Suprapubic skin (tissue), 4 donors: ENCODE measurements around the gene PRMT7. TPM values are rescaled to one million over a fixed set of nuclear protein-coding genes. Genes with fewer than 3 reads are reported as not detected.

Source experiments
- DNase-seq, 2 donors: peaks; one replicate each; pipeline ENCODE4 v3.0.0-alpha.2; 2019; ENCODE audit warnings: low spot score in 2 of 2
- H3K27ac ChIP-seq: fragments of 200-600 bp; sonication (generic); one replicate; pipeline ENCODE4 v1.5.1; 2019
- H3K27me3 ChIP-seq: fragments of 200-600 bp; sonication (generic); one replicate; pipeline ENCODE4 v1.5.1; 2019
- H3K36me3 ChIP-seq: fragments of 200-600 bp; sonication (generic); one replicate; pipeline ENCODE4 v1.5.1; 2019
- H3K4me1 ChIP-seq: fragments of 200-600 bp; sonication (generic); one replicate; pipeline ENCODE4 v1.5.1; 2019
- H3K4me3 ChIP-seq: fragments of 200-600 bp; sonication (generic); one replicate; pipeline ENCODE4 v1.5.1; 2019; ENCODE audit warnings: mild to moderate bottlenecking
- H3K9me3 ChIP-seq: fragments of 200-600 bp; sonication (generic); one replicate; pipeline ENCODE4 v1.5.1; 2019
- EP300 ChIP-seq: sonication (generic); formaldehyde crosslinking; IDR thresholded peaks from one replicate; pipeline ENCODE4 v1.6.1; 2017; ENCODE audit warnings: antibody characterized with exemption
- POLR2A ChIP-seq, 2 donors: fragments of 450-650 bp; IDR thresholded peaks; one replicate each; pipeline ENCODE4 v1.6.1; 2017; ENCODE audit warnings: antibody characterized with exemption in 2 of 2, mild to moderate bottlenecking in 2 of 2, moderate library complexity in 2 of 2
- POLR2AphosphoS5 ChIP-seq, 3 donors: sonication (generic); formaldehyde crosslinking; IDR thresholded peaks; one replicate each; pipeline ENCODE4 v1.6.1; 2017; ENCODE audit warnings: antibody characterized with exemption in 3 of 3
- WGBS: methylation state at CpG from one replicate; pipeline ENCODE4 v1.1.5; 2018; 5-methylcytosine and 5-hydroxymethylcytosine counted together
- total RNA-seq, 4 donors: library from RNA; depleted of rRNA; stranded (reverse); fragments of >200 nt; gene quantifications; one replicate each; pipeline ENCODE4 v1.1.0, GENCODE V29; 2016
- TF ChIP-seq, protein P1 (sequence below), 2 donors: fragments of 200-600 bp in 1 of 2; fragments of 450-650 bp in 1 of 2; sonication (generic) in 1 of 2; IDR thresholded peaks; one replicate each; pipeline ENCODE4 v1.5.1; 2016 to 2019; ENCODE audit warnings: antibody characterized with exemption in 2 of 2, mild to moderate bottlenecking in 1 of 2, moderate library complexity in 1 of 2

Gene PRMT7
- total RNA-seq, 4 donors from 2014 or later = 38.8 to 101 (median 69.9) TPM

DNA sequence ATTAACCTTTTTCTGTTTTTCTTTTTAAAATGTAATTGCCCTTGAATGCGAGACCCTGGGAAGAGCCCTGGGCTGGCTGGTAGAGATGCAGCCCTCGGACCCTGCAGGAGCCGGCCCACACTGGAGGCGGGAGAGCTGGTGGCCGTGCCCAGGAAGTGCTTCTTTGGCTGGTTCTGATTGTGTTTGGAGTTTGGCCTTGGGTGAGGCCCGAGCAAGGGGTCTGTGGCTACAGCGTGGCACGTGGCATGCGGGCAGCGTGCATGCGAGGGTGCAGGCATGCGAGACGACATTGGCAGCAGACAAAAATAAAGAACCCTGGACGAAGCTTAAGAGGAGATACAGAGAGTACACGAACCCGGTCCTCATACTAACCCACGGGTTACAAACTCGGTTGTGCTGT is 49.7 kb downstream of the PRMT7 start:
- 89% methylated on average over 18 of the region's 18 CpGs for WGBS
- H3K36me3 ChIP-seq = peaks cover 38% of the 10 kb centered on the region
- no peak overlapping the region for H3K27ac ChIP-seq
- H3K4me3 ChIP-seq = no peak overlapping the region
- no peak for TF ChIP-seq POLR2AphosphoS5 (IDR thresholded peaks at IDR 0.05)
- TF ChIP-seq EP300 = no peak
- TF ChIP-seq POLR2A (IDR thresholded peaks at IDR 0.05) = no peak
- TF ChIP-seq, protein P1, sequence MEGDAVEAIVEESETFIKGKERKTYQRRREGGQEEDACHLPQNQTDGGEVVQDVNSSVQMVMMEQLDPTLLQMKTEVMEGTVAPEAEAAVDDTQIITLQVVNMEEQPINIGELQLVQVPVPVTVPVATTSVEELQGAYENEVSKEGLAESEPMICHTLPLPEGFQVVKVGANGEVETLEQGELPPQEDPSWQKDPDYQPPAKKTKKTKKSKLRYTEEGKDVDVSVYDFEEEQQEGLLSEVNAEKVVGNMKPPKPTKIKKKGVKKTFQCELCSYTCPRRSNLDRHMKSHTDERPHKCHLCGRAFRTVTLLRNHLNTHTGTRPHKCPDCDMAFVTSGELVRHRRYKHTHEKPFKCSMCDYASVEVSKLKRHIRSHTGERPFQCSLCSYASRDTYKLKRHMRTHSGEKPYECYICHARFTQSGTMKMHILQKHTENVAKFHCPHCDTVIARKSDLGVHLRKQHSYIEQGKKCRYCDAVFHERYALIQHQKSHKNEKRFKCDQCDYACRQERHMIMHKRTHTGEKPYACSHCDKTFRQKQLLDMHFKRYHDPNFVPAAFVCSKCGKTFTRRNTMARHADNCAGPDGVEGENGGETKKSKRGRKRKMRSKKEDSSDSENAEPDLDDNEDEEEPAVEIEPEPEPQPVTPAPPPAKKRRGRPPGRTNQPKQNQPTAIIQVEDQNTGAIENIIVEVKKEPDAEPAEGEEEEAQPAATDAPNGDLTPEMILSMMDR (IDR thresholded peaks at IDR 0.05) = no peak
- peaks cover 11% of the 10 kb centered on the region for H3K27me3 ChIP-seq
- no peaks in the 10 kb centered on the region for H3K9me3 ChIP-seq
- no peak for DNase-seq
- H3K4me1 ChIP-seq = peaks cover 39% of the 10 kb centered on the region

DNA sequence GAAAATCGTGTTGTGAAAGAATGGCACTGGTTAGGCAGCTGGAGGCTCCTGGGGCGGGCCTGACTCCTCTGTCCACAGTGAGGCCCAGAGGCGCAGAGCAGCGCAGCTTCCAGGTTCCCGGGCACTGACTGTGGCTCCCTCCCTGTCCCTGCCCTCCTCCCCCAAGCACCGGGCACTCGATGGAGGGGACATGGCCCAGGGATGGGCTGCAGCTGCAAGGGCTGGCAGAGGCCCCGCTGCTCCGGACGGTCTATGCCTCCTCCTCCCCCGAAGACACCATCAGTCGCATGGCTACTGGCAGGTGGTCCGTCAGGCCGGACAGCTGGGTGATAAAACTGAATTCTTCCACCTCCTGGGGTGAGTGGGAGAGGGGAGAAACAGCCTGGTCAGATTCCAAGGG is 50.1 kb downstream of the PRMT7 start:
- TF ChIP-seq EP300 = no peak
- TF ChIP-seq POLR2A (IDR thresholded peaks at IDR 0.05) = no peak
- TF ChIP-seq, protein P1 (IDR thresholded peaks at IDR 0.05) = no peak
- TF ChIP-seq POLR2AphosphoS5 (IDR thresholded peaks at IDR 0.05) = no peak
- Histone ChIP-seq H3K27ac (no peak overlapping the region), H3K36me3 (peaks cover 33% of the 10 kb centered on the region), H3K4me1 (peaks cover 41% of the 10 kb centered on the region), H3K9me3 (no peaks in the 10 kb centered on the region), H3K4me3 (no peak overlapping the region), H3K27me3 (peaks cover 14% of the 10 kb centered on the region)
- 87% methylated on average over 4 of the region's 14 CpGs for WGBS
- no peak for DNase-seq

DNA sequence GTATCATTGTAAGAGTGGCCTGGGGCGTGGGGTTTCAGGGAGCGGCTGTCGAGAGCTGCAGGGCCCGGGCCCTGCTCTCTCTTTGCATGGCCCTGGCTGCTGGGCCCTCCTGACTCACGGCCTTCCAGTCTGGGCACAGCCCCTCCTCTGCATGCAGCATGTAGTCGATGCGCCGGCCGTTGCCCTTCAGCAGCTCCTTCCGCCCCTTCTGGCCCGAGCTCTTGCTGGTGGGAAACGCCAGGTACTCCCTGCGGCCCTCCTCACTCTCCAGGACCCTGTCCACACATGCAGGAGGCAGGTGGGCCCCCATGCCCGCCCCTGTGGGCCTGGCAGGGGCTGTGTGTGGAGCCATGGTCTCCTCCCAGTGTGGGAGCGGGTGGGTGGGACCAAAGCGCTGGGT is 50.7 kb downstream of the PRMT7 start:
- Histone ChIP-seq H3K9me3 (no peaks in the 10 kb centered on the region), H3K4me1 (peaks cover 41% of the 10 kb centered on the region), H3K36me3 (peaks cover 28% of the 10 kb centered on the region), H3K4me3 (no peak overlapping the region), H3K27me3 (peaks cover 16% of the 10 kb centered on the region), H3K27ac (no peak overlapping the region)
- DNase-seq = no peak
- WGBS = 73% methylated on average over 12 of the region's 16 CpGs
- no peak for TF ChIP-seq POLR2AphosphoS5 (IDR thresholded peaks at IDR 0.05)
- no peak for TF ChIP-seq POLR2A (IDR thresholded peaks at IDR 0.05)
- TF ChIP-seq, protein P1 (IDR thresholded peaks at IDR 0.05) = no peak
- TF ChIP-seq EP300 = no peak

DNA sequence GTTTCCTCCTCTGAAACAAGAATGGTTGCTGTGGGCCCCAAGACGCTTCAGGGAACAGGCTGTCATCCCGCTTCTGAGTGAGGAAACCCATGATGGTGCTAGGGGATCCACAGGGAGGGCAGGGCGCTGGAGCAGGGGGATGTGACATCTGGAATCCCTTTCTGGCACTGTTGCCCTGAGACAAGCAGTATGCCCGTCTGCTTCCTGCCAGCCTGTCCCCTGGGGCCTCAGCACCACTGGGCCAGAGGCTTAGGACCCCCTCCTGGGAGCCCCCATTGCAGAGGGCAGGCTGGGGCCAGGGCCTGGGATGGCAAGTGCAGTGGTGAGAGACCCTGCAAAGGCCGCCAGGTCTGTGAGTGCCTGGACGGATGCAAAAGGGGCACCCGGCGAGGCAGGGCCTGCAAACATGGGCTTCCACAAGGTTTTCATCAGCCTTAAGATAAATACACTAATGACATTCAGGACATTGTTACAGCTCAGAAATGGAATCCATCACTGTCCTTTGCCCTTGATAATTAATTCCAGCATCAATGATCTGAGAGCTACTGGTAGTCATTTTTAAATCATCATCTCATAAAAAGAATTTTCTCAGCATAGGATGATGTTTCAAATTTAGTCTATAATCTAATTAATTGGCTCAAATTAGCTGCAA is 51.6 kb downstream of the PRMT7 start:
- Histone ChIP-seq H3K4me1 (peaks cover 37% of the 10 kb centered on the region), H3K36me3 (peaks cover 19% of the 10 kb centered on the region), H3K4me3 (no peak overlapping the region), H3K9me3 (no peaks in the 10 kb centered on the region), H3K27me3 (peaks cover 16% of the 10 kb centered on the region), H3K27ac (no peak overlapping the region)
- DNase-seq = no peak
- whole genome bisulfite sequencing = 40% methylated on average over 6 of the region's 8 CpGs
- no peak for TF ChIP-seq EP300
- no peak for TF ChIP-seq POLR2AphosphoS5 (IDR thresholded peaks at IDR 0.05)
- TF ChIP-seq POLR2A (IDR thresholded peaks at IDR 0.05) = no peak
- TF ChIP-seq, protein P1 (IDR thresholded peaks at IDR 0.05) = no peak

DNA sequence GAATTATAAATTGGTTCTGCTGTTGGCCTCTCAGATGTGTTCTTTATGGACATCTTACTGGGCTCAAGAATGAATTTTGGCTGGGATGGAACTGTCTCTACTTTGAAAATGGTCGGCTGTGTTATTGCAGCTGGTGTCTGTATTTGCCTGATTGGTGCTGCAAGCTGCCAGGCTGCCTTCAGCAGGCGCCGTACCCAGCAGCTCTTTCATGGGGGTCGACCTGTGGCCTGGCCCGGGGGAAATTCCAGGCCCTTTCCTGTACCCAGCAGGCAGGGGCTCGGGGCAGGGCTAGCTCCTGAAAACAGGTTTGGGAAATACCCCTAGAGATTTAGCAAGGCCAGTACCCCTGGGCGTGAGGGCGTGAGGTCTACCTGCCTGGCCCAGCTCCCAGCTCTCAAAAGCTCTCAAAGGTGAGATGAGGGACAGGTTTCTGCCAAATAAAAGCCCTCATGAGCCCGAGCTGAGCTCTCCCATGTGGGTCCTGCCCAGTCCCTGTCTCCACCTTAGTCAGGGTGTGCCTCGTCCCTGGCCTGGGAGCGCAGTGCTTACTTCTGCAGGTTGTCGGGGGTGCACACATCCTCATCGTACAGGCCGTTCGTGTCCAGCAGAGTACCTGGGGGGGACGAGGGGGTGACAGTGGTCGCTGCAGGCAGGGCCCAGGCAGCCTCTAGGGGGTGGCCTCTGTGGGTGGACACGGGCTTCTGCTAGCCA is 52.3 kb downstream of the PRMT7 start:
- Histone ChIP-seq H3K4me1 (peaks cover 37% of the 10 kb centered on the region), H3K36me3 (peaks cover 12% of the 10 kb centered on the region), H3K27ac (no peak overlapping the region), H3K27me3 (peaks cover 16% of the 10 kb centered on the region), H3K4me3 (no peak overlapping the region), H3K9me3 (no peaks in the 10 kb centered on the region)
- no peak for DNase-seq
- 53% methylated on average over 12 of the region's 18 CpGs for WGBS
- TF ChIP-seq POLR2A (IDR thresholded peaks at IDR 0.05) (no peak), EP300 (no peak), POLR2AphosphoS5 (IDR thresholded peaks at IDR 0.05) (no peak)
- TF ChIP-seq, protein P1 (IDR thresholded peaks at IDR 0.05) = no peak
